ENCODE measurements around the gene NADSYN1.

DNA sequence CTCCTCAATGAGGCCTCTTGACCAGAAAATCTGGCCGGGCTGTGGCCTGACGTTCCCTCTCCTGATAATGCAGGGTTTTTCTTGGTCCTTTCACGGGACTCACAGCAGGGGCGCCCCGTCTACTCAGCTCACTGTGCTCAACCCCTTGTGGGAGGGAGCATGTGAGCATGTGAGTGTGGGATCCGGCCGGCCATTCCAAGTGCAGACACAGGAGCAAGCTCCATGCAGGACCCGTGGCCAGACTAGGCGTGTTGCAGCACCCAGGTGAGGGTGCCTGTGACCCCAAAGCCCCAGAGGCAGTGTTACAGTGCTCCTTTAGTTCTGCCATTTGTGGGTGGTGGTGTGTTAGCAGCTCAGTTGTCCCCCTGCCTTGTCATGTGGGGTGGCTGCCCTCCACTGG, 22.8 kb upstream of the NADSYN1 start:
- TF ChIP-seq, protein P1, sequence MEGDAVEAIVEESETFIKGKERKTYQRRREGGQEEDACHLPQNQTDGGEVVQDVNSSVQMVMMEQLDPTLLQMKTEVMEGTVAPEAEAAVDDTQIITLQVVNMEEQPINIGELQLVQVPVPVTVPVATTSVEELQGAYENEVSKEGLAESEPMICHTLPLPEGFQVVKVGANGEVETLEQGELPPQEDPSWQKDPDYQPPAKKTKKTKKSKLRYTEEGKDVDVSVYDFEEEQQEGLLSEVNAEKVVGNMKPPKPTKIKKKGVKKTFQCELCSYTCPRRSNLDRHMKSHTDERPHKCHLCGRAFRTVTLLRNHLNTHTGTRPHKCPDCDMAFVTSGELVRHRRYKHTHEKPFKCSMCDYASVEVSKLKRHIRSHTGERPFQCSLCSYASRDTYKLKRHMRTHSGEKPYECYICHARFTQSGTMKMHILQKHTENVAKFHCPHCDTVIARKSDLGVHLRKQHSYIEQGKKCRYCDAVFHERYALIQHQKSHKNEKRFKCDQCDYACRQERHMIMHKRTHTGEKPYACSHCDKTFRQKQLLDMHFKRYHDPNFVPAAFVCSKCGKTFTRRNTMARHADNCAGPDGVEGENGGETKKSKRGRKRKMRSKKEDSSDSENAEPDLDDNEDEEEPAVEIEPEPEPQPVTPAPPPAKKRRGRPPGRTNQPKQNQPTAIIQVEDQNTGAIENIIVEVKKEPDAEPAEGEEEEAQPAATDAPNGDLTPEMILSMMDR (IDR thresholded peaks at IDR 0.05) = no peak
- TF ChIP-seq POLR2A (IDR thresholded peaks at IDR 0.05) = no peak
